Ovary (tissue), 3 donors: ENCODE measurements around the gene BTBD18.

Experiments used
- CTCF ChIP-seq, 3 donors: fragments of 450-650 bp in 2 of 3; fragments of 200-600 bp in 1 of 3; IDR thresholded peaks; one replicate each; pipeline versions ENCODE4 v1.5.1 to v1.8.0; 2016 to 2022; ENCODE audit warnings: antibody characterized with exemption in 3 of 3, mild to moderate bottlenecking in 1 of 3
- EP300 ChIP-seq: sonication (generic); formaldehyde crosslinking; IDR thresholded peaks from one replicate; pipeline ENCODE4 v1.6.1; 2017; ENCODE audit warnings: antibody characterized with exemption
- POLR2A ChIP-seq: fragments of 450-650 bp; IDR thresholded peaks from one replicate; pipeline ENCODE4 v1.6.1; 2017; ENCODE audit warnings: antibody characterized with exemption, mild to moderate bottlenecking, moderate library complexity
- donor health status: DM: no; HTN: no; CAD: no.

DNA sequence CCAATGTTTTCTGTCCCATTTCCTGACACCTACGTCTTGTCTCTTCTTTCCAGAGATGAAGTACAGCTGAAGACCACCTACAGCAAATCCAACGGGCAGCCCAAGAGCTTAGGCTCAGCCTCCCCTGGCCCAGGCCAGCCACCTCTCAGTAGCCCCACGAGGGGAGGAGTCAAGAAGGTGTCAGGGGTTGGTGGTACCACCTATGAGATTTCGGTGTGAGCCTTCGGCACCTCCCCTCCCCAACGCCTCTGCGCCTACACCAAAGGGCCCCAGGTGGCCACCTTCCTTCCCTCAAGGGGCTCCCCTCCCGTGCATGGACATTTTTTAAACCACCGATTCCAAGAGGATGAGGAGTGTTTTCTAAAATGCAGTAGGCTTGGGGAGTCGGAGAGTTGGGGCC lies 51.8 kb downstream of the BTBD18 start:
- no peak for TF ChIP-seq CTCF (IDR thresholded peaks at IDR 0.05)
- TF ChIP-seq POLR2A = no peak
- no peak for TF ChIP-seq EP300
